Stimulated activated CD8-positive, alpha-beta memory T cell treated with anti-CD3 and anti-CD28 coated beads, Interleukin-15, amount 100 ng/mL, for 4 hours (primary cell): ENCODE measurements around the gene PCLO.
"Not testable (repeated sequence)": the region's sequence is repeated elsewhere in the genome, so short reads cannot be mapped to it uniquely, and the experiment has no call there.

ENCODE experiments used
- DNase-seq, 2 donors: peaks; one replicate each; pipeline ENCODE4 v3.0.0-alpha.2; 2020; ENCODE audit warnings: low read depth in 2 of 2

PCLO gene

GRCh38 chr7:82736633-82737032, 426.1 kb downstream of the PCLO start:
- no peak for DNase-seq

DNA sequence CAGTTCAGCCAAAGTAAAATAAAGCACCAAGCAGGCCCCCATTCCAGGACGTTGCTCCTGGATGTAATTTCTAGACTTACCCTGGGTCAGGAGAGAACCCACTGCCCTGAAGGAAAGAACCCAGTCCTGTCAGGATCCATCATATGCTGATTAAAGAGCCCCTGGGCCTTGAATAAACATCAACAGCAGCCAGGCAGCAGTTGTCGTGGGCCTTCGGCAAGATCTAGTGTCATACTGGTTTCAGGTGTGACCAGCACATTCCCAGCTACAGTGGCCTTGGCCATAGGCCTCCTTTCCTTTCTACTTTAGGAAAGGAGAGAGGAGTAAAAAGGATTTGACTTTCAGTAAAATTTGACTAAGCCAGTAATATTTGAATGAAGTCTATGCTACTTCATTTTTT, 430.0 kb downstream of the PCLO start:
- no peak for DNase-seq

- DNase-seq: no peak
These were observed 433.3 kb downstream of the PCLO start for GRCh38 chr7:82729172-82730030.

DNA sequence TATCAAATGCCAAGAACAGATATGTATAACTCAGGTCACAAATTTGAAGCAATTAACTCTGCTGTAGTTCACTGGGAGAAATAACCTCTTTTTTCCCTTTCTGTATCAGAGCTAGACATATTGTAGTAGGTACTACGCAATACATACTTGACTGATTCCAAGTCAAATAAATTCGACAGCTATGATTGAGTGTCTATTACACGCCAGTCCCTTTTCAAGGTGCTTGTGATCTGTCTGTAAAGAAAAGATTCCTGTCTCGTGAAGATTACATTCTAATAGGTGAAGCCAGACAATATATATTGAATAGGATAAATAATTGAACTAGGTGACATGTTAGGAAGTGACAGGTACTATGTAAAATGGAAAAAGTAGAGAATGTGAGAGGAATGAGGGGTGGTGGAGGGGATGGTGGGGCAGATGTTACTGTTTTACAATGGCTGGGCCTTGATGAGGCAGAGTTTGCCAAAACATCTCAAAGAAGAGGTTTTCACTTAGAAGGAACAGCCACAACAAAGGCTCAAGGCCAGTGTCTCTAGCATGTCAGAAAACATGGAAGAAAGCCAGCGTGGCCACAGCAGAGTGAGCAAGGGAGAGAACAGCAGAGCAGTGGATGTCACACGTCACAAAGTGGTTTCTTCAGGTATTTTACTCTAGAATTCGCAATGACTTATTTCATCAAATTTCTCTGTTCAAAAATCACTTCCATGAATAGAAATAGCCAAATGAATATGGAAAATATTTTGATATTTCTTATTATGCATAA, 436.5 kb downstream of the PCLO start:
- no peak for DNase-seq

GRCh38 chr7:82723411-82723810, 439.3 kb downstream of the PCLO start:
- DNase-seq: no peak

GRCh38 chr7:82722946-82723345, 439.7 kb downstream of the PCLO start:
- no peak for DNase-seq

DNA sequence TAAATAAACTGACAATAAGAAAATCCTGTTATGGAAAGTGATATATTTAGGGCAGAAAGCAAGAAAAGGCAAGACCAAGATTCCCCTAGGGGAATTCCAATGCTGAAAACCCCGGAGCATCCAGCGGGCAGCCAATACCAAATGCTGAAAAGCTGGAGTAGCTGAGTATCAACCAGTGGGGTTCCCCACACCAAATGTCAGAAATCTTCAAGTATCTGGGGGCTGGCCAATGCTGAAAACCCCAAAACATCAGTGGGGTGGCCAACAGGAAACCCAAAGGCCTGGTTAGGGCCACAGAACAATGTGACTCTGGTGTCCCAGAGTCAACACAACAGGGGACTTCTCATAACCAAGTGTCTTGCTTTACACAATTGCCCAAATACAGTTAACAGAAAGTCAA, 447.3 kb downstream of the PCLO start:
- no peak for DNase-seq

DNA sequence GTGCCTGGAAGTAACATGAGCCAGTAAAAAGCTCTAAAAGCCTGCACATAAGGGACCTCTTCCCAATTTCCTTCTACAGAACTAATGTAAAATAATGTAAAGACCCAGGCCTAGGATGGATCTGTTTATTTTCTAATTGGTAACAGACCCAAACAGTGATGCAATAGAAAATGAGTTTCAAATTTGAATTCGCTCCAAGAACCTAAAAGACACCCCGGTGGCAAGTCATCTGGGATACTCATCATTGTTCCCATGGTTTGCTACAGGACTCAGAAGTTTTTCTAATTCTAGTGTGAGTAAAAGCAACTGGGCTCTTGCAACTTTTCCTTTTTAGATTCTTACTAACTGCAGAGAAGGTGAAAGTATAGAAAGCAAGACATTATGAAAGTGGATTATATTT, 447.8 kb downstream of the PCLO start:
- DNase-seq: no peak

GRCh38 chr7:82713506-82713905, 449.2 kb downstream of the PCLO start:
- no peak for DNase-seq

DNA sequence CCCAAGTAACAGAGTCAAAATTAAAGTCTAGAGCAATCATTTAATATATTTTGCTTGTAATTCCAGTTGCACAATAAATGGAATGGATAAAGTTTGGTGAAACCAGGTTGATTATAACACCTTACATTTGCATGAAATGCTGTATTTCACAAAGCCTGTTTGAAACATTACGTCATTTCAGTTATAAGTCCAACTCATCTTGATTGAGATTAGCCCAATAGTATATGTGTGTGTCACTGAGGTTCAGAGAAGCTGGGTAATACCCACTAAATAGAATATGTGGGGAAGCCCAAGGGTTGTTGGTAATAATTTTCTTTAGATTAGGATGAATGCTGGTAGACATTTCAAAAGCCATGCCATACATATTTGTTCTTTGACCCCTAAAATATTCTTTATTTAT, 456.3 kb downstream of the PCLO start:
- DNase-seq: not testable (repeated sequence)

DNA sequence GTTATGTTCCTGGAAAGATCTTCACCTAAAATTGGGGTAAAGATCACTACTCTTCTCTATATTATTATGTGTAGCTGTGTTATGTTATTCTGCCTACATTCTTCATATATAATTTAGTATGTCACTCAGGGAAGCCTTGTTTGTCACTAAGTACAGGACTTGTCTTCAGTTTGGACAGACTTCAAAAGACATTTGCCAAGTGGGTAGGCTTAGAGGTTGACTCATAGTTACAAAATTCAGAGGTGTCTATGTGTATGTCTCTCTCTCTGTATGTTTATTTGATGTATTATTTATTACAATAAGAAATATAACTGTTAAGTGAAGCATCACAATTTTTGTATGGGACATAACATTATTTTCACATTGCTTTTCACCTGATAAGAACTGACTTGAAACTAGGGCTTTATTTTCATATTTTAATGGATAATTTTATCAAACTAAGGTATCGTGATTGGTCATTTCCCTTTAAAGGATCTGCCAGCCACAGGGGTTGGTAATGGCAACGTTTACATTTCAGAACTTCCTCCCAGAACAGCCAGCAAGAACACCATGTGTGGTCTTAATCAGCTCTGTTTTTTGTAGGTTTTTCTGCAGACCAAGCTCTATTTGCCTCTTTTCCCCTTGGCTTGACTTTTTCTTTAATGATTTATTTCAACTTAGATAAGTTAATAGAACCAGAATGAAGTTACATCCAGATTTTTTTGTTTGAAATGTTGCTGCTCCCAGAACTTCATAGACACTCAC, 457.0 kb downstream of the PCLO start:
- DNase-seq: no peak

GRCh38 chr7:82704121-82704520, 458.6 kb downstream of the PCLO start:
- no peak for DNase-seq
